ENCODE results near the gene UBL4B.

GRCh38 chr1:110089561-110090275, 22.5 kb upstream of the UBL4B start:
- TF ChIP-seq, protein P1, sequence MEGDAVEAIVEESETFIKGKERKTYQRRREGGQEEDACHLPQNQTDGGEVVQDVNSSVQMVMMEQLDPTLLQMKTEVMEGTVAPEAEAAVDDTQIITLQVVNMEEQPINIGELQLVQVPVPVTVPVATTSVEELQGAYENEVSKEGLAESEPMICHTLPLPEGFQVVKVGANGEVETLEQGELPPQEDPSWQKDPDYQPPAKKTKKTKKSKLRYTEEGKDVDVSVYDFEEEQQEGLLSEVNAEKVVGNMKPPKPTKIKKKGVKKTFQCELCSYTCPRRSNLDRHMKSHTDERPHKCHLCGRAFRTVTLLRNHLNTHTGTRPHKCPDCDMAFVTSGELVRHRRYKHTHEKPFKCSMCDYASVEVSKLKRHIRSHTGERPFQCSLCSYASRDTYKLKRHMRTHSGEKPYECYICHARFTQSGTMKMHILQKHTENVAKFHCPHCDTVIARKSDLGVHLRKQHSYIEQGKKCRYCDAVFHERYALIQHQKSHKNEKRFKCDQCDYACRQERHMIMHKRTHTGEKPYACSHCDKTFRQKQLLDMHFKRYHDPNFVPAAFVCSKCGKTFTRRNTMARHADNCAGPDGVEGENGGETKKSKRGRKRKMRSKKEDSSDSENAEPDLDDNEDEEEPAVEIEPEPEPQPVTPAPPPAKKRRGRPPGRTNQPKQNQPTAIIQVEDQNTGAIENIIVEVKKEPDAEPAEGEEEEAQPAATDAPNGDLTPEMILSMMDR (IDR thresholded peaks at IDR 0.05), result no peak
- no peak for TF ChIP-seq POLR2A (IDR thresholded peaks at IDR 0.05)
